Tibial artery (tissue), 4 donors: ENCODE measurements around the gene VAV2.

ENCODE experiments used
- DNase-seq, 2 donors: peaks; one replicate each; pipeline ENCODE4 v3.0.0-alpha.2; 2019
- H3K27ac ChIP-seq, 2 donors: fragments of 200-600 bp; sonication (generic) in 1 of 2; 1 replicate in 1 of 2; 2 replicates in 1 of 2; pipeline ENCODE4 v1.5.1; 2018 to 2019; ENCODE audit warnings: mild to moderate bottlenecking in 1 of 2
- H3K27me3 ChIP-seq, 2 donors: fragments of 200-600 bp; sonication (generic) in 1 of 2; one replicate each; pipeline versions ENCODE4 v1.5.1 to v1.6.0; 2016 to 2019
- H3K36me3 ChIP-seq, 3 donors: fragments of 200-600 bp; sonication (generic) in 2 of 3; one replicate each; pipeline ENCODE4 v1.5.1; 2016 to 2019; ENCODE audit warnings: mild to moderate bottlenecking in 2 of 3
- H3K4me1 ChIP-seq, 4 donors: fragments of 200-600 bp; sonication (generic) in 2 of 4; 1 replicate in 3 of 4; 2 replicates in 1 of 4; pipeline ENCODE4 v1.5.1; 2016 to 2019
- H3K4me3 ChIP-seq, 2 donors: fragments of 200-600 bp; sonication (generic) in 1 of 2; 1 replicate in 1 of 2; 2 replicates in 1 of 2; pipeline ENCODE4 v1.5.1; 2018 to 2019; ENCODE audit warnings: mild to moderate bottlenecking in 2 of 2
- H3K9me3 ChIP-seq, 3 donors: fragments of 200-600 bp; sonication (generic) in 1 of 3; one replicate each; pipeline ENCODE4 v1.5.1; 2016 to 2019
- CTCF ChIP-seq, 2 experiments: fragments of 200-600 bp in 1 of 2; fragments of 450-650 bp in 1 of 2; IDR thresholded peaks; one replicate each; pipeline ENCODE4 v1.5.1; 2017 to 2019; ENCODE audit warnings: antibody characterized with exemption in 2 of 2, mild to moderate bottlenecking in 1 of 2, moderate library complexity in 1 of 2
- intact Hi-C: fragments of 100-400 bp; cut with DNase I; formaldehyde crosslinking; loops from one replicate; pipeline ENCODE4 v1.15.0; 2023; ENCODE audit warnings: low total_unique reads

Gene VAV2

GRCh38 chr9:133869674-133870405 is 122.3 kb downstream of the VAV2 start:
- H3K27ac ChIP-seq = no peak overlapping the region
- no peaks in the 10 kb centered on the region for H3K36me3 ChIP-seq
- TF ChIP-seq CTCF (IDR thresholded peaks at IDR 0.05) = no peak
- H3K4me1 ChIP-seq = peaks cover 0 to 11% (median 0%) of the 10 kb centered on the region in 4 donors
- DNase-seq = no peak
- intact Hi-C loops = no loop called here
- no peak overlapping the region for H3K4me3 ChIP-seq
- peaks cover 0 to 6% (median 0%) of the 10 kb centered on the region in 3 donors for H3K9me3 ChIP-seq
- H3K27me3 ChIP-seq = no peaks in the 10 kb centered on the region

GRCh38 chr9:133868203-133868602 is 123.9 kb downstream of the VAV2 start:
- intact Hi-C loops = no loop called here
- DNase-seq = no peak
- no peak for TF ChIP-seq CTCF (IDR thresholded peaks at IDR 0.05)
- no peaks in the 10 kb centered on the region for H3K27me3 ChIP-seq
- H3K36me3 ChIP-seq = no peaks in the 10 kb centered on the region
- H3K9me3 ChIP-seq = peaks cover 0 to 6% (median 0%) of the 10 kb centered on the region in 3 donors
- H3K4me3 ChIP-seq = no peak overlapping the region
- no peak overlapping the region for H3K27ac ChIP-seq
- H3K4me1 ChIP-seq = peaks cover 0 to 6% (median 0%) of the 10 kb centered on the region in 4 donors

- DNase-seq = no peak
- no peak overlapping the region for H3K27ac ChIP-seq
- TF ChIP-seq CTCF (IDR thresholded peaks at IDR 0.05) = no peak
- no peak overlapping the region for H3K4me3 ChIP-seq
- peaks cover 0 to 6% (median 0%) of the 10 kb centered on the region in 4 donors for H3K4me1 ChIP-seq
- intact Hi-C loops = no loop called here
- no peaks in the 10 kb centered on the region for H3K27me3 ChIP-seq
- H3K36me3 ChIP-seq = no peaks in the 10 kb centered on the region
- H3K9me3 ChIP-seq = peaks cover 0 to 6% (median 0%) of the 10 kb centered on the region in 3 donors
Observed at GRCh38 chr9:133866946-133867345, 125.2 kb downstream of the VAV2 start.

GRCh38 chr9:133864011-133864410 is 128.1 kb downstream of the VAV2 start:
- H3K4me3 ChIP-seq = no peak overlapping the region
- peaks cover 0 to 5% (median 0%) of the 10 kb centered on the region in 3 donors for H3K36me3 ChIP-seq
- no peak overlapping the region for H3K27ac ChIP-seq
- no peaks in the 10 kb centered on the region for H3K27me3 ChIP-seq
- peaks cover 0 to 6% (median 0%) of the 10 kb centered on the region in 4 donors for H3K4me1 ChIP-seq
- no peak for DNase-seq
- TF ChIP-seq CTCF (IDR thresholded peaks at IDR 0.05) = no peak
- intact Hi-C loops = no loop called here
- H3K9me3 ChIP-seq = peaks cover 0 to 6% (median 0%) of the 10 kb centered on the region in 3 donors

GRCh38 chr9:133863257-133863592 is 128.9 kb downstream of the VAV2 start:
- DNase-seq = no peak
- no peaks in the 10 kb centered on the region for H3K27me3 ChIP-seq
- H3K4me1 ChIP-seq = peaks cover 0 to 6% (median 0%) of the 10 kb centered on the region in 4 donors
- H3K27ac ChIP-seq = no peak overlapping the region
- H3K36me3 ChIP-seq = peaks cover 0 to 5% (median 0%) of the 10 kb centered on the region in 3 donors
- peaks cover 0 to 6% (median 0%) of the 10 kb centered on the region in 3 donors for H3K9me3 ChIP-seq
- no peak for TF ChIP-seq CTCF (IDR thresholded peaks at IDR 0.05)
- H3K4me3 ChIP-seq = peak overlapping the region in 1 of 2 donors; percentile 14
- intact Hi-C loops = no loop called here
